ENCODE measurements around the gene NTM. TPM values are rescaled to one million over a fixed set of nuclear protein-coding genes. Genes with fewer than 3 reads are reported as not detected.

The NTM gene
- total RNA-seq, 1 experiment from 2014 or later: not detected

DNA sequence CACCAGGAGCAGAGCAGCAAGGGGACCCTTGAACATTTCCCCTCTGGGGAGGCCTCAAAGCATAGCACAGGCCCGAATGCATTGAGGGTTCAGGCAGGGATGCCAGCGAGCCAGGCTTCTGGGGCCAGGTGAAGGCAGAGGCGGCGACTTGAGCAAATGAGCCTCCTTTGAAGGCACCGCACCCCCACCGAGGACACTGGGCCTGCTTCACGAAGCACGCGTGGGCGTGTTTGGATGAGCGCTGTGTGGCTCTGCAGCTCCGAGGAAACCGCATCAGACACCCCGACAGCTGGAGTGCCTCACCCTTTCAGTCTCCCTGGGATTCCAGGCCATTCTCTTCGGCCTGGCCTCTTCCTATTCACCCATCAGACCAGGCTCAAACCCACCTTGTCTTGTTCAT lies 301.8 kb downstream of the NTM start (continued):
- TF ChIP-seq, protein P1, sequence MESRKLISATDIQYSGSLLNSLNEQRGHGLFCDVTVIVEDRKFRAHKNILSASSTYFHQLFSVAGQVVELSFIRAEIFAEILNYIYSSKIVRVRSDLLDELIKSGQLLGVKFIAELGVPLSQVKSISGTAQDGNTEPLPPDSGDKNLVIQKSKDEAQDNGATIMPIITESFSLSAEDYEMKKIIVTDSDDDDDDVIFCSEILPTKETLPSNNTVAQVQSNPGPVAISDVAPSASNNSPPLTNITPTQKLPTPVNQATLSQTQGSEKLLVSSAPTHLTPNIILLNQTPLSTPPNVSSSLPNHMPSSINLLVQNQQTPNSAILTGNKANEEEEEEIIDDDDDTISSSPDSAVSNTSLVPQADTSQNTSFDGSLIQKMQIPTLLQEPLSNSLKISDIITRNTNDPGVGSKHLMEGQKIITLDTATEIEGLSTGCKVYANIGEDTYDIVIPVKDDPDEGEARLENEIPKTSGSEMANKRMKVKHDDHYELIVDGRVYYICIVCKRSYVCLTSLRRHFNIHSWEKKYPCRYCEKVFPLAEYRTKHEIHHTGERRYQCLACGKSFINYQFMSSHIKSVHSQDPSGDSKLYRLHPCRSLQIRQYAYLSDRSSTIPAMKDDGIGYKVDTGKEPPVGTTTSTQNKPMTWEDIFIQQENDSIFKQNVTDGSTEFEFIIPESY (IDR thresholded peaks at IDR 0.05; ENCODE audit: extremely low read depth, insufficient replicate concordance, low read length): no peak
- TF ChIP-seq, protein P2, sequence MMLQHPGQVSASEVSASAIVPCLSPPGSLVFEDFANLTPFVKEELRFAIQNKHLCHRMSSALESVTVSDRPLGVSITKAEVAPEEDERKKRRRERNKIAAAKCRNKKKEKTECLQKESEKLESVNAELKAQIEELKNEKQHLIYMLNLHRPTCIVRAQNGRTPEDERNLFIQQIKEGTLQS (IDR thresholded peaks at IDR 0.05): no peak
- TF ChIP-seq RAD21 (IDR thresholded peaks at IDR 0.05; ENCODE audit: low read depth) (no peak), EZH2 (IDR thresholded peaks at IDR 0.05) (no peak), FOSL1 (IDR thresholded peaks at IDR 0.05; ENCODE audit: low read depth) (no peak)
- TF ChIP-seq, protein P3, sequence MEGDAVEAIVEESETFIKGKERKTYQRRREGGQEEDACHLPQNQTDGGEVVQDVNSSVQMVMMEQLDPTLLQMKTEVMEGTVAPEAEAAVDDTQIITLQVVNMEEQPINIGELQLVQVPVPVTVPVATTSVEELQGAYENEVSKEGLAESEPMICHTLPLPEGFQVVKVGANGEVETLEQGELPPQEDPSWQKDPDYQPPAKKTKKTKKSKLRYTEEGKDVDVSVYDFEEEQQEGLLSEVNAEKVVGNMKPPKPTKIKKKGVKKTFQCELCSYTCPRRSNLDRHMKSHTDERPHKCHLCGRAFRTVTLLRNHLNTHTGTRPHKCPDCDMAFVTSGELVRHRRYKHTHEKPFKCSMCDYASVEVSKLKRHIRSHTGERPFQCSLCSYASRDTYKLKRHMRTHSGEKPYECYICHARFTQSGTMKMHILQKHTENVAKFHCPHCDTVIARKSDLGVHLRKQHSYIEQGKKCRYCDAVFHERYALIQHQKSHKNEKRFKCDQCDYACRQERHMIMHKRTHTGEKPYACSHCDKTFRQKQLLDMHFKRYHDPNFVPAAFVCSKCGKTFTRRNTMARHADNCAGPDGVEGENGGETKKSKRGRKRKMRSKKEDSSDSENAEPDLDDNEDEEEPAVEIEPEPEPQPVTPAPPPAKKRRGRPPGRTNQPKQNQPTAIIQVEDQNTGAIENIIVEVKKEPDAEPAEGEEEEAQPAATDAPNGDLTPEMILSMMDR (IDR thresholded peaks at IDR 0.05 in 2 of 3, conservative IDR thresholded peaks at IDR 0.05 in 1 of 3; ENCODE audit: borderline replicate concordance in 1 of 3, insufficient read depth in 1 of 3, low read depth in 2 of 3, low read length in 2 of 3): no peak

DNA sequence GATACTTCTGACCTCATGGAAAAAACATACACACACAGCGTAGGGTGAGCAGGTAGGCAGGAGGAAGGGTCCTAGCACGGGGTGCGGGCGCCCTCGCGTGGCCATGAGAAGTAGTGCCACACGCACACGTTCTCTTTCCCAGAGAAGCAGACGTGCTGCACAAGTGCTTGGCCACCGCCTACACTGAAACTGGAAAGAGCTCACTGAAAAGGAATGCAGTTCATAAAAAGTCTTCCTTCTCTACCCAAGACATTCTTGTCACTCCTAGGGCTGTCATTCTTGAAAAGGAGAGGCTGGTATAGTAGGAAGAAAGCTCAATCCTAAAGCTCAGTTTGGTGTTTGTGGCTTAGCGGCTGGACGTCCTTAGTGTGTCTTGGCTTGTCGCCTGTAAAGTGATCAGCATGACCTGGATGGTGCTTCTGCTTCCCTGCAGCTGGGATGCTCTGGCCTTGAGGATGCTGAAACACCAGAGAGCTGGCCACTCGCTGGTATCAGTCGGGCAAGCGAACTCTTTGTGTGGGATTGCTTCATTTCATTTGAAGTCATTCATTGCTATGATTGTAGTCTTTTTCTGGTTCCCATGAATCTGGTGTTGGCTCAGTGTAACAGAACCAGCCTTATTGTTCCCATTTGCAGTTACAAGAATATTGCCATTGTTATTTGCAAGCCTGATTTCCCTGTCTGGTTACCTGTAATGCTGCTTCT lies 303.8 kb downstream of the NTM start:
- H3K4me3 ChIP-seq (replicated peaks in 1 of 2; ENCODE audit: low read depth in 1 of 2, low read length in 2 of 2): no peak overlapping the region
- H3K27me3 ChIP-seq (ENCODE audit: insufficient read depth, low read length): no peaks in the 10 kb centered on the region
- BruUV-seq (replicated peaks): no TSS peak
- no peaks in the 10 kb centered on the region for H3K79me2 ChIP-seq (ENCODE audit: insufficient read depth, low read length)
- no peak overlapping the region for H3K9ac ChIP-seq (ENCODE audit: low read length)
- no peak overlapping the region for H3K4me2 ChIP-seq (ENCODE audit: low read length)
- RAD21 ChIA-PET (ENCODE audit: low non-redundant PET in 1 of 2, low total read pairs in 2 of 2, uncharacterized antibody in 2 of 2, unreplicated experiment in 2 of 2): no interaction called here
- H3K4me1 ChIP-seq (ENCODE audit: control insufficient read depth in 1 of 2, insufficient read depth in 2 of 2, low read length in 2 of 2): no peaks in the 10 kb centered on the region
- no peaks in the 10 kb centered on the region for H3K36me3 ChIP-seq (ENCODE audit: control insufficient read depth in 1 of 2, insufficient read depth in 2 of 2, low read length in 2 of 2)
- no peaks in the 10 kb centered on the region for H3K9me2 ChIP-seq (ENCODE audit: insufficient read depth)
- DNase-seq (ENCODE audit: low read depth, low spot score): peak; percentile 3
- no peaks in the 10 kb centered on the region for H4K20me1 ChIP-seq (ENCODE audit: insufficient read depth)
- CTCF ChIA-PET: interaction anchor here (1.3 kb wide), 1 partner anchor 610 kb away, joined by 4 read pairs; no protein-coding TSS in a partner anchor
- no peak overlapping the region for H2AFZ ChIP-seq (ENCODE audit: low read depth, low read length, poor library complexity, severe bottlenecking)
- ATAC-seq: peak; percentile 91
- intact Hi-C loops (cut with micrococcal nuclease): loop anchor here (1.0 to 5.0 kb wide), 3 partner anchors 610 to 1242 kb away; no protein-coding TSS in a partner anchor
- TF ChIP-seq, protein P3 (IDR thresholded peaks at IDR 0.05 in 2 of 3, conservative IDR thresholded peaks at IDR 0.05 in 1 of 3; ENCODE audit: borderline replicate concordance in 1 of 3, insufficient read depth in 1 of 3, low read depth in 2 of 3, low read length in 2 of 3): peak; percentile 50 to 89 (median 83); a peak in 5 of 6 replicates
- TF ChIP-seq, protein P4, sequence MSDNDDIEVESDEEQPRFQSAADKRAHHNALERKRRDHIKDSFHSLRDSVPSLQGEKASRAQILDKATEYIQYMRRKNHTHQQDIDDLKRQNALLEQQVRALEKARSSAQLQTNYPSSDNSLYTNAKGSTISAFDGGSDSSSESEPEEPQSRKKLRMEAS (IDR thresholded peaks at IDR 0.05): no peak
- TF ChIP-seq RAD21 (IDR thresholded peaks at IDR 0.05; ENCODE audit: low read depth): peak; percentile 77
- H3K9me3 ChIP-seq (ENCODE audit: control insufficient read depth in 1 of 2, insufficient read depth in 1 of 2, low read depth in 1 of 2, low read length in 2 of 2): no peaks in the 10 kb centered on the region
- H3K27ac ChIP-seq (ENCODE audit: low read depth, low read length): no peak overlapping the region
- POLR2A ChIA-PET: no interaction called here

Measured in HCT116 (cell line).